DND-41 (cell line): ENCODE data around the gene DLX2.

Experiments
- ATAC-seq: fragments of 200-7000 bp; cut with Tn5 transposase; 3 replicates; pipeline ENCODE4 v1.9.1; 2021; ENCODE audit warnings: low read depth; ENCODE audit not compliant: insufficient read depth
- DNase-seq: peaks from one replicate; pipeline ENCODE4 v3.0.0-alpha.2; 2020
- H2AFZ ChIP-seq: 2 replicates; pipeline ENCODE4 v1.6.0; 2012; ENCODE audit warnings: low read depth, low read length
- H3K27ac ChIP-seq: 2 replicates; pipeline ENCODE4 v1.5.1; 2012; ENCODE audit warnings: low read length, inconsistent platforms
- H3K27me3 ChIP-seq: fragments of 200-600 bp; sonication (generic); 2 replicates; pipeline ENCODE4 v1.6.0; 2012; ENCODE audit warnings: low read length, mild to moderate bottlenecking, inconsistent platforms; ENCODE audit not compliant: insufficient read depth, poor library complexity
- H3K36me3 ChIP-seq: 2 replicates; pipeline ENCODE4 v1.5.1; 2012; ENCODE audit warnings: low read length, inconsistent platforms; ENCODE audit not compliant: insufficient read depth
- H3K4me1 ChIP-seq: 2 replicates; pipeline ENCODE4 v1.5.1; 2012; ENCODE audit warnings: mild to moderate bottlenecking, low read length; ENCODE audit not compliant: insufficient read depth
- H3K4me2 ChIP-seq: 2 replicates; pipeline ENCODE4 v1.6.0; 2012; ENCODE audit warnings: mild to moderate bottlenecking, moderate library complexity, low read length, inconsistent platforms; ENCODE audit not compliant: insufficient read depth
- H3K4me3 ChIP-seq, 2 experiments: fragments of 200-600 bp in 1 of 2; shearing (Covaris generic) in 1 of 2; 2 replicates each; pipeline ENCODE4 v1.5.1; 2012 to 2016; ENCODE audit warnings: inconsistent platforms in 2 of 2, low read length in 2 of 2, mild to moderate bottlenecking in 2 of 2, low read depth in 1 of 2, moderate library complexity in 1 of 2
- H3K79me2 ChIP-seq: 2 replicates; pipeline ENCODE4 v1.6.0; 2012; ENCODE audit warnings: low read length, inconsistent platforms; ENCODE audit not compliant: insufficient read depth
- H3K9ac ChIP-seq: 2 replicates; pipeline ENCODE4 v1.6.0; 2012; ENCODE audit warnings: low read depth, mild to moderate bottlenecking, inconsistent platforms, low read length, moderate library complexity
- H3K9me3 ChIP-seq: 2 replicates; pipeline ENCODE4 v1.5.1; 2012; ENCODE audit warnings: low read length, moderate library complexity, mild to moderate bottlenecking, inconsistent platforms; ENCODE audit not compliant: insufficient read depth, severe bottlenecking
- H4K20me1 ChIP-seq: 2 replicates; pipeline ENCODE4 v1.6.0; 2012; ENCODE audit warnings: low read length; ENCODE audit not compliant: insufficient read depth
- EZH2 ChIP-seq: IDR thresholded peaks from 3 replicates; pipeline ENCODE4 v1.6.1; 2012; ENCODE audit warnings: borderline replicate concordance, low read depth, mild to moderate bottlenecking, moderate library complexity, low read length, inconsistent platforms; ENCODE audit not compliant: severe bottlenecking
- TF ChIP-seq, protein P1 (sequence below): IDR thresholded peaks from 2 replicates; pipeline ENCODE4 v1.5.1; 2012; ENCODE audit warnings: borderline replicate concordance, low read length, moderate library complexity, mild to moderate bottlenecking; ENCODE audit not compliant: poor library complexity, severe bottlenecking; ENCODE audit errors: extremely low read depth

DLX2 gene

DNA sequence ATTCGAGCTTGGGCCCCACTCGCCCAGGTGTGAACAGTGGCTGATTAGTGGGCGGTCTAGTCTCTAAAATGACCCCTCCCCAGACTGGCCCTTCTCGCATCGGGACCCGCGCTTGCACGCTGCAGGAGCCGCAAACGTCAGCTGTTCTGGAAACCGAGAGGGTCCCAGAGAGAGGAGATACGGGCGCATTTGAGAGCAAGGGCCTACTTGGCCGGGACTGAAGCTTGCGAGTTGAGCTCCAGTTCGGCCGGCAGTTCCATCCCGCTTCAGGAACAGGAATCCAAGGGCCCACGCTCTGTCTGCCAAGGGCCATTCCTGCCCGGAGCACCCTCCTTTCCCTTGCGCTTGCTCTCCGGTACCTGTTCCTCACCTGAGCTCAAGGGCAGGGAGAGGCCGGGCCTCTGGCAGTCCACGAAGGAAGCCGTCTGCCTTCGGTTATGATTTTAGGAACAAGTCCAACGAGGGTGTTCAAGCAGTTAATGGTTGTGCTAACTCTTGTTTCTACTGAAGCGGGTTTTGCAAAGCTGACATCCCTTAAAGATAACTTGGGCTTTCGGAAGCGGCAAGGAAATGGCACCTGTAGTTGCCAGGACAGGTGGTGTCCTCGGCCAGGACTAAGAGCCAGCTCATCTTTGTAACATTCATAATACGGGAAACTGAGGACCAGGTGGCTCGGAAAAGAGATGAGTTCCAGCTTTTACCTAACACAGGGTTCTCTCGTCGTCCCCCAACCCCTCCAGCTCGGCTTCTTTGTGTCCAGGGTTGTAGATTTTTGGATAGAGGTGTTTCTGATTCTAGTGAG lies 21.3 kb downstream of the DLX2 start:
- no peak overlapping the region for H3K27ac ChIP-seq
- no peak overlapping the region for H3K4me2 ChIP-seq
- DNase-seq: no peak
- H3K9me3 ChIP-seq: no peaks in the 10 kb centered on the region
- H3K4me1 ChIP-seq: peaks cover 18% of the 10 kb centered on the region
- H3K36me3 ChIP-seq: no peaks in the 10 kb centered on the region; the same call in 1 of the 2 replicates
- H3K4me3 ChIP-seq: no peak overlapping the region
- H3K27me3 ChIP-seq: no peaks in the 10 kb centered on the region
- TF ChIP-seq, protein P1, sequence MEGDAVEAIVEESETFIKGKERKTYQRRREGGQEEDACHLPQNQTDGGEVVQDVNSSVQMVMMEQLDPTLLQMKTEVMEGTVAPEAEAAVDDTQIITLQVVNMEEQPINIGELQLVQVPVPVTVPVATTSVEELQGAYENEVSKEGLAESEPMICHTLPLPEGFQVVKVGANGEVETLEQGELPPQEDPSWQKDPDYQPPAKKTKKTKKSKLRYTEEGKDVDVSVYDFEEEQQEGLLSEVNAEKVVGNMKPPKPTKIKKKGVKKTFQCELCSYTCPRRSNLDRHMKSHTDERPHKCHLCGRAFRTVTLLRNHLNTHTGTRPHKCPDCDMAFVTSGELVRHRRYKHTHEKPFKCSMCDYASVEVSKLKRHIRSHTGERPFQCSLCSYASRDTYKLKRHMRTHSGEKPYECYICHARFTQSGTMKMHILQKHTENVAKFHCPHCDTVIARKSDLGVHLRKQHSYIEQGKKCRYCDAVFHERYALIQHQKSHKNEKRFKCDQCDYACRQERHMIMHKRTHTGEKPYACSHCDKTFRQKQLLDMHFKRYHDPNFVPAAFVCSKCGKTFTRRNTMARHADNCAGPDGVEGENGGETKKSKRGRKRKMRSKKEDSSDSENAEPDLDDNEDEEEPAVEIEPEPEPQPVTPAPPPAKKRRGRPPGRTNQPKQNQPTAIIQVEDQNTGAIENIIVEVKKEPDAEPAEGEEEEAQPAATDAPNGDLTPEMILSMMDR: no peak
- TF ChIP-seq EZH2: no peak
- H3K79me2 ChIP-seq: no peaks in the 10 kb centered on the region
- no peak for ATAC-seq
- H3K9ac ChIP-seq: no peak overlapping the region
- no peaks in the 10 kb centered on the region for H4K20me1 ChIP-seq
- no peak overlapping the region for H2AFZ ChIP-seq

DNA sequence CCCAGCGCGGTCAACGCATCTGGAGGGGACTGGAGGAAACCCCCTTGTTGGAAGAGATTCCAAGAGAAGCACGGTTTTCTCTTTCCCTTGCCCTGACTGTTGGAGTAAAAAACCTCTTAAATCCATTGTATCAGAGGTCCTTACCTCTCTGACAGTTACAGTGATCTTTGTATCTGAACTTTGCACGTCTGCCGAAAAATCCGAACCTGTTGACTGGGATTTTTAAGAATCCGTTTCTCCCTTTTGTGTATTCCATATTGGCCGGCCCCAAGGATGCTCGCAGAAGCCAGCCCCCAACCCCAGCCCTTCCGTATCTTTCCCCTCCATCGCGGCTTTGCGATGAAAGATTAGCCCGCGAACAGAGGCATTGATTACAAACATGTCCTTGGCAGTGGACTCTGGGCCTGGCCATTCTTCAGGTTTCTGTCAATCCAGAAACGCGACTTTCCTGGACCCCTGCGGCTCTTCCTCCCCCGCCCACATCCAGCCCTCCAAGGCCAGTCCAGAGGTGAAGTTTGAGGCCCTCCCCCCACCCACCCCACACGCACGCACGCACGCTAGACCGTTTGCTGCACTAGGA lies 22.0 kb downstream of the DLX2 start:
- no peaks in the 10 kb centered on the region for H3K79me2 ChIP-seq
- DNase-seq: no peak
- H3K36me3 ChIP-seq: no peaks in the 10 kb centered on the region; the same call in 1 of the 2 replicates
- ATAC-seq: no peak
- peaks cover 13% of the 10 kb centered on the region for H3K4me1 ChIP-seq
- no peak overlapping the region for H3K4me3 ChIP-seq
- no peak overlapping the region for H3K9ac ChIP-seq
- TF ChIP-seq EZH2: no peak
- TF ChIP-seq, protein P1: no peak
- no peak overlapping the region for H3K27ac ChIP-seq
- no peak overlapping the region for H2AFZ ChIP-seq
- H3K4me2 ChIP-seq: no peak overlapping the region
- H3K9me3 ChIP-seq: no peaks in the 10 kb centered on the region
- H4K20me1 ChIP-seq: no peaks in the 10 kb centered on the region
- no peaks in the 10 kb centered on the region for H3K27me3 ChIP-seq

DNA sequence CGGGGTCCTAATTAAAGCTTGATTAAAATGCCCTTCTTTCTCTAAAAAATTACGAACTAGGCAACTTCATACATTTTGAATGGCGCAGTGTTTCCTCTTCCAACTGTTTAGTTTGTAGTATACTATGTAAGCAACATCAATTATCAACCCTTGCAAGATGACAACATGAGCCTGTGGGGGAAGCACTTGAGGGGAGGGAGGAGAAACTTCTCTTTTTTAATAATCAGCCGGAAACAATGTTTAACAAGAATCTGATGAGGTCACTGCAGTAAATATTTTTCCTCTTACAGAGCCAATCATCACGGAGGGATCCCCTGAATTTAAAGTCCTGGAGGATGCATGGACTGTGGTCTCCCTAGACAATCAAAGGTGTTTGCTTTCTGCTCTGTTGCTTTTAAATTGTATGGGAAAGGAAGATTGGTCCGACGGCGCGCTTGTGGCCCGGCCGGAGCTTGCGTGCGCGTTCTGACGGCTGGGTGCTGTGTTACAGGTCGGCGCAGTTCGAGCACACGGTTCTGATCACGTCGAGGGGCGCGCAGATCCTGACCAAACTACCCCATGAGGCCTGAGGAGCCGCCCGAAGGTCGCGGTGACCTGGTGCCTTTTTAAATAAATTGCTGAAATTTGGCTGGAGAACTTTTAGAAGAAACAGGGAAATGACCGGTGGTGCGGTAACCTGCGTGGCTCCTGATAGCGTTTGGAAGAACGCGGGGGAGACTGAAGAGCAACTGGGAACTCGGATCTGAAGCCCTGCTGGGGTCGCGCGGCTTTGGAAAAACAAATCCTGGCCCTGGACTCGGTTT lies 22.7 kb downstream of the DLX2 start:
- Histone ChIP-seq H3K79me2 (no peaks in the 10 kb centered on the region), H3K4me1 (peaks cover 8% of the 10 kb centered on the region), H3K27ac (no peak overlapping the region), H3K9me3 (no peaks in the 10 kb centered on the region), H2AFZ (no peak overlapping the region), H3K27me3 (no peaks in the 10 kb centered on the region), H3K9ac (no peak overlapping the region), H3K36me3 (no peaks in the 10 kb centered on the region; the same call in 1 of the 2 replicates), H3K4me2 (no peak overlapping the region), H4K20me1 (no peaks in the 10 kb centered on the region), H3K4me3 (no peak overlapping the region)
- DNase-seq: no peak
- ATAC-seq: no peak
- no peak for TF ChIP-seq EZH2
- TF ChIP-seq, protein P1: no peak
